AG04450 (cell line): ENCODE results near the gene DYDC2. TPM values are rescaled to one million over a fixed set of nuclear protein-coding genes. Genes with fewer than 3 reads are reported as not detected.

Experiments used
- CTCF ChIA-PET: fragments of 300-600, 350-600 bp; formaldehyde crosslinking; extraction: SDS; loops from one replicate; lab custom pipeline; 2022; ENCODE audit warnings: antibody characterized with exemption, inconsistent platforms; lab: Charles Lee
- POLR2A ChIA-PET: fragments of 350-600 bp; formaldehyde crosslinking; extraction: SDS; loops from one replicate; lab custom pipeline; 2021; ENCODE audit warnings: antibody characterized with exemption, inconsistent platforms; lab: Yijun Ruan, JAX
- DNase-seq: peaks from one replicate; pipeline ENCODE4 v3.0.0-alpha.2; 2011; ENCODE audit warnings: low read depth, low spot score
- H3K27ac ChIP-seq: one replicate; pipeline ENCODE4 v1.5.1; 2012; ENCODE audit warnings: low read depth, low read length, control low read depth
- H3K27me3 ChIP-seq: one replicate; pipeline ENCODE4 v1.6.0; 2012; ENCODE audit warnings: low read length; ENCODE audit not compliant: control insufficient read depth, insufficient read depth
- H3K4me3 ChIP-seq: 2 replicates; pipeline ENCODE4 v1.5.1; 2011; ENCODE audit warnings: mild to moderate bottlenecking, low read depth, low read length, control low read depth
- H3K9me3 ChIP-seq: 2 replicates; pipeline ENCODE4 v1.5.1; 2012; ENCODE audit warnings: low read length; ENCODE audit not compliant: control insufficient read depth, insufficient read depth
- CTCF ChIP-seq: IDR thresholded peaks from 2 replicates; pipeline ENCODE4 v1.5.1; 2011; ENCODE audit warnings: low read depth, low read length, control low read depth, inconsistent platforms
- polyA plus RNA-seq: library from polyadenylated mRNA; depleted of rRNA; stranded (reverse); fragments of >200 nt; gene quantifications from 2 replicates; pipeline ENCODE4 v1.2.3, GENCODE V29; 2011

DYDC2 gene
- polyA plus RNA-seq, 1 experiment, result not detected

GRCh38 chr10:80319725-80320290 is 36.8 kb upstream of the DYDC2 start:
- H3K9me3 ChIP-seq, result no peaks in the 10 kb centered on the region; the same call in 1 of the 2 replicates
- no peak for TF ChIP-seq CTCF
- CTCF ChIA-PET, result no interaction called here
- POLR2A ChIA-PET, result no interaction called here
- H3K4me3 ChIP-seq, result no peak overlapping the region
- no peak for DNase-seq
- no peak overlapping the region for H3K27ac ChIP-seq
- no peaks in the 10 kb centered on the region for H3K27me3 ChIP-seq

GRCh38 chr10:80320377-80320776 is 36.2 kb upstream of the DYDC2 start:
- H3K4me3 ChIP-seq, result no peak overlapping the region
- TF ChIP-seq CTCF, result no peak
- no peak overlapping the region for H3K27ac ChIP-seq
- no peaks in the 10 kb centered on the region for H3K27me3 ChIP-seq
- no peaks in the 10 kb centered on the region; the same call in 1 of the 2 replicates for H3K9me3 ChIP-seq
- CTCF ChIA-PET, result no interaction called here
- no peak for DNase-seq
- POLR2A ChIA-PET, result no interaction called here

GRCh38 chr10:80321183-80321582 is 35.4 kb upstream of the DYDC2 start:
- CTCF ChIA-PET, result interaction anchor here (0.6 kb wide), 1 partner anchor 23 kb away, joined by 3 read pairs; no protein-coding TSS in a partner anchor
- Histone ChIP-seq H3K9me3 (no peaks in the 10 kb centered on the region), H3K4me3 (no peak overlapping the region), H3K27me3 (no peaks in the 10 kb centered on the region), H3K27ac (no peak overlapping the region)
- DNase-seq, result no peak
- POLR2A ChIA-PET, result no interaction called here
- TF ChIP-seq CTCF, result no peak

- POLR2A ChIA-PET, result no interaction called here
- Histone ChIP-seq H3K4me3 (no peak overlapping the region), H3K27ac (no peak overlapping the region), H3K27me3 (no peaks in the 10 kb centered on the region), H3K9me3 (no peaks in the 10 kb centered on the region)
- TF ChIP-seq CTCF, result no peak
- CTCF ChIA-PET, result no interaction called here
- no peak for DNase-seq
Measured at GRCh38 chr10:80322158-80322557, 34.4 kb upstream of the DYDC2 start.

- CTCF ChIA-PET, result no interaction called here
- no peak for DNase-seq
- Histone ChIP-seq H3K4me3 (no peak overlapping the region), H3K9me3 (no peaks in the 10 kb centered on the region), H3K27ac (no peak overlapping the region), H3K27me3 (no peaks in the 10 kb centered on the region)
- TF ChIP-seq CTCF, result no peak
- POLR2A ChIA-PET, result no interaction called here
Measured at GRCh38 chr10:80322711-80323110, 33.9 kb upstream of the DYDC2 start.
